HepG2 (cell line): ENCODE measurements around the gene SMIM1. TPM values are rescaled to one million over a fixed set of nuclear protein-coding genes. Genes with fewer than 3 reads are reported as not detected.

ENCODE experiments used
- BRD4 ChIP-seq: sonication (generic); formaldehyde crosslinking; IDR thresholded peaks from 2 replicates; pipeline ENCODE4 v1.4.0; 2020; ENCODE audit warnings: missing genetic modification reagents
- CHD4 ChIP-seq: fragments of 200-600 bp; sonication (generic); IDR thresholded peaks from 2 replicates; pipeline ENCODE4 v1.7.0; 2017; ENCODE audit warnings: mild to moderate bottlenecking, low read length, borderline replicate concordance
- ELF3 ChIP-seq: IDR thresholded peaks from 2 replicates; pipeline ENCODE4 v1.6.1; 2016; ENCODE audit warnings: missing genetic modification reagents, missing compliant biosample characterization
- ERF ChIP-seq: IDR thresholded peaks from 2 replicates; pipeline ENCODE4 v1.6.1; 2018; ENCODE audit warnings: missing biosample characterization, missing genetic modification reagents
- HDAC1 ChIP-seq: sonication (generic); formaldehyde crosslinking; IDR thresholded peaks from 2 replicates; pipeline ENCODE4 v1.5.1; 2020; ENCODE audit warnings: mild to moderate bottlenecking, missing genetic modification reagents
- HMGXB4 ChIP-seq, 2 experiments: sonication (generic) in 1 of 2; formaldehyde crosslinking in 1 of 2; IDR thresholded peaks; 2 replicates each; pipeline versions ENCODE4 v1.4.0 to v1.6.1; 2018 to 2020; ENCODE audit warnings: missing genetic modification reagents in 2 of 2, borderline replicate concordance in 1 of 2, low read depth in 1 of 2, mild to moderate bottlenecking in 1 of 2, missing biosample characterization in 1 of 2
- ISL2 ChIP-seq: sonication (generic); formaldehyde crosslinking; IDR thresholded peaks from 2 replicates; pipeline ENCODE4 v1.5.0; 2020; ENCODE audit warnings: missing genetic modification reagents
- KLF11 ChIP-seq: IDR thresholded peaks from 2 replicates; pipeline ENCODE4 v1.6.1; 2016; ENCODE audit warnings: missing compliant biosample characterization
- MAFK ChIP-seq, 2 experiments: IDR thresholded peaks in 1 of 2; conservative IDR thresholded peaks in 1 of 2; 2 replicates each; pipeline ENCODE4 v1.6.1; 2011; ENCODE audit warnings: improper control_type of control experiment in 2 of 2, low read length in 2 of 2
- MEIS1 ChIP-seq: sonication (generic); formaldehyde crosslinking; IDR thresholded peaks from 2 replicates; pipeline ENCODE4 v1.9.0; 2021; ENCODE audit warnings: mild to moderate bottlenecking, missing genetic modification reagents, moderate library complexity, borderline replicate concordance
- MXD3 ChIP-seq: IDR thresholded peaks from 2 replicates; pipeline ENCODE4 v1.6.1; 2016; ENCODE audit warnings: mild to moderate bottlenecking, missing biosample characterization, missing genetic modification reagents
- MXD4 ChIP-seq: IDR thresholded peaks from 2 replicates; pipeline ENCODE4 v1.6.1; 2016; ENCODE audit warnings: mild to moderate bottlenecking, missing biosample characterization, missing genetic modification reagents
- PHF21A ChIP-seq: sonication (generic); formaldehyde crosslinking; IDR thresholded peaks from 2 replicates; pipeline ENCODE4 v1.5.0; 2020; ENCODE audit warnings: mild to moderate bottlenecking, missing genetic modification reagents
- PTBP1 ChIP-seq: fragments of 200-400 bp; formaldehyde crosslinking; IDR thresholded peaks from 2 replicates; pipeline ENCODE4 v1.6.1; 2018; ENCODE audit warnings: low read length, low read depth; ENCODE audit not compliant: poor library complexity, severe bottlenecking
- RAD21 ChIP-seq: fragments of 450-650 bp; formaldehyde crosslinking; IDR thresholded peaks from 2 replicates; pipeline ENCODE4 v1.5.0; 2020; ENCODE audit warnings: mild to moderate bottlenecking
- SRSF9 ChIP-seq: fragments of 200-400 bp; formaldehyde crosslinking; IDR thresholded peaks from 2 replicates; pipeline ENCODE4 v1.6.1; 2018; ENCODE audit warnings: borderline replicate concordance, mild to moderate bottlenecking, low read depth, low read length; ENCODE audit not compliant: insufficient read depth, poor library complexity, severe bottlenecking
- TBX2 ChIP-seq: sonication (generic); formaldehyde crosslinking; IDR thresholded peaks from 2 replicates; pipeline ENCODE4 v1.5.0; 2020; ENCODE audit warnings: missing genetic modification reagents, mild to moderate bottlenecking, borderline replicate concordance
- TEAD3 ChIP-seq: optimal IDR thresholded peaks from 2 replicates; pipeline ENCODE3; 2016; ENCODE audit warnings: borderline replicate concordance
- YEATS2 ChIP-seq: sonication (generic); formaldehyde crosslinking; IDR thresholded peaks from 2 replicates; pipeline ENCODE4 v1.4.0; 2020; ENCODE audit warnings: missing genetic modification reagents, borderline replicate concordance
- ZBTB38 ChIP-seq: sonication (generic); formaldehyde crosslinking; IDR thresholded peaks from 2 replicates; pipeline ENCODE4 v1.5.1; 2020; ENCODE audit warnings: mild to moderate bottlenecking, missing genetic modification reagents
- ZBTB44 ChIP-seq: sonication (generic); formaldehyde crosslinking; IDR thresholded peaks from 2 replicates; pipeline ENCODE4 v1.4.0; 2020; ENCODE audit warnings: missing genetic modification reagents
- ZFY ChIP-seq: sonication (generic); formaldehyde crosslinking; IDR thresholded peaks from 2 replicates; pipeline ENCODE4 v1.4.0; 2020; ENCODE audit warnings: missing genetic modification reagents
- ZNF296 ChIP-seq: sonication (generic); formaldehyde crosslinking; conservative IDR thresholded peaks from 2 replicates; pipeline ENCODE4 v1.5.0; 2020; ENCODE audit warnings: mild to moderate bottlenecking, missing genetic modification reagents
- ZNF343 ChIP-seq: sonication (generic); formaldehyde crosslinking; IDR thresholded peaks from 2 replicates; pipeline ENCODE4 v1.4.0; 2020; ENCODE audit warnings: mild to moderate bottlenecking, missing genetic modification reagents
- ZNF580 ChIP-seq: IDR thresholded peaks from 2 replicates; pipeline ENCODE4 v1.6.1; 2016; ENCODE audit warnings: low read depth, borderline replicate concordance
- polyA plus RNA-seq, 8 experiments: library from polyadenylated mRNA; depleted of rRNA in 3 of 8; stranded (reverse) in 7 of 8; unstranded in 1 of 8; fragments of >200 nt; fragmentation: Illumina TruSeq in 4 of 8; extraction: Trizol in 4 of 8; gene quantifications; 2 replicates each; pipeline versions ENCODE4 v1.2.1 to v1.2.3, GENCODE V29; 2011 to 2016; ENCODE audit warnings: low read depth in 4 of 8, missing spikeins in 1 of 8, mixed read lengths in 1 of 8; ENCODE audit not compliant: insufficient read depth in 1 of 8
- total RNA-seq, 5 experiments: library from RNA; depleted of rRNA; stranded (reverse); fragments of >200 nt; fragmentation: Illumina TruSeq; extraction: Trizol; gene quantifications; 2 replicates each; pipeline ENCODE4 v1.2.3, GENCODE V29; 2016; ENCODE audit warnings: low read depth in 1 of 5

The SMIM1 gene
- total and polyA plus RNA-seq, 2 of the 13 experiments (the other 11 are each of a cell fraction or from before 2014, with no cell fraction given): 12.4 to 56.3 TPM

GRCh38 chr1:3785456-3786157 lies 13.1 kb downstream of the SMIM1 start (continued):
- TF ChIP-seq HMGXB4 (CRISPR knock-in tag; IDR thresholded peaks at IDR 0.05; ENCODE audit: borderline replicate concordance in 1 of 2, low read depth in 1 of 2) (peak in 1 of 2 experiments; percentile 45; a peak in 1 of 4 replicates), SRSF9 (no peak), CHD4 (0 out of 2 replicates have a peak, but pooled peaks have one; percentile 5), PTBP1 (no peak), ZNF580 (0 out of 2 replicates have a peak, but pooled peaks have one; percentile 13), ERF (CRISPR knock-in tag) (no peak), ZBTB44 (no peak), KLF11 (CRISPR knock-in tag) (no peak), BRD4 (CRISPR knock-in tag) (no peak), YEATS2 (CRISPR knock-in tag) (no peak), MXD4 (CRISPR knock-in tag) (no peak), ZBTB38 (CRISPR knock-in tag) (no peak), HDAC1 (no peak), TEAD3 (no peak), MAFK (conservative IDR thresholded peaks at IDR 0.05 in 1 of 2, IDR thresholded peaks at IDR 0.05 in 1 of 2; ENCODE audit: low read length in 2 of 2) (no peak), ZNF296 (CRISPR knock-in tag) (no peak), ZNF343 (CRISPR knock-in tag) (no peak), MXD3 (CRISPR knock-in tag) (no peak), PHF21A (0 out of 2 replicates have a peak, but pooled peaks have one; percentile 22), TBX2 (CRISPR knock-in tag) (0 out of 2 replicates have a peak, but pooled peaks have one; percentile 3), ISL2 (CRISPR knock-in tag) (no peak), ZFY (CRISPR knock-in tag) (no peak), MEIS1 (CRISPR knock-in tag) (no peak), RAD21 (peak; percentile 54; the same call in 1 of the 2 replicates), ELF3 (no peak)
